B cell (primary cell): Measurements from ENCODE around the gene AAK1.

ENCODE experiments used
- EZH2 ChIP-seq: IDR thresholded peaks from 2 replicates; pipeline ENCODE4 v1.6.1; 2012; ENCODE audit warnings: borderline replicate concordance, low read depth, mild to moderate bottlenecking, moderate library complexity, low read length; ENCODE audit not compliant: insufficient read depth, poor library complexity, severe bottlenecking
- TF ChIP-seq, protein P1 (sequence below): fragments of 200-600 bp; IDR thresholded peaks from one replicate; pipeline ENCODE4 v1.8.0; 2022; ENCODE audit warnings: antibody characterized with exemption, mild to moderate bottlenecking

DNA sequence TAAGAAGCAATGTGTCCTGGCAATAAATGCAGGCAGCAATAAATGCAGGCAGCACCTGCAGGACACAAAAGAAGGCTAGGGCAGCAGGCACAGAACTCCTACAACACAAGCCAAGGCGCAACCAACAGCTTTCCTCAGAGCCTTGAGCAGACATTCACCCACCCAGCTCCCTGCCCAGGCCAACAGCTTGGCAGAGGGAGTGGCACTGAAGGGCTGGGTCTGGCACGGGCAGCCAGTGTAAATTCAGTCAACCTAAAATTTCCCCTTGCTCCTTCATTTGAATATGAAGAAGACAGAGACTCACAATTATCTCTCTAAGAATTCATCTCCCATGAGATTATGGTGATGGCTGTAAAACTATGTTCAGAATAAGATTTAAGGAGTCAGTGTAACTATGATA lies 35.4 kb downstream of the AAK1 start:
- TF ChIP-seq, protein P1, sequence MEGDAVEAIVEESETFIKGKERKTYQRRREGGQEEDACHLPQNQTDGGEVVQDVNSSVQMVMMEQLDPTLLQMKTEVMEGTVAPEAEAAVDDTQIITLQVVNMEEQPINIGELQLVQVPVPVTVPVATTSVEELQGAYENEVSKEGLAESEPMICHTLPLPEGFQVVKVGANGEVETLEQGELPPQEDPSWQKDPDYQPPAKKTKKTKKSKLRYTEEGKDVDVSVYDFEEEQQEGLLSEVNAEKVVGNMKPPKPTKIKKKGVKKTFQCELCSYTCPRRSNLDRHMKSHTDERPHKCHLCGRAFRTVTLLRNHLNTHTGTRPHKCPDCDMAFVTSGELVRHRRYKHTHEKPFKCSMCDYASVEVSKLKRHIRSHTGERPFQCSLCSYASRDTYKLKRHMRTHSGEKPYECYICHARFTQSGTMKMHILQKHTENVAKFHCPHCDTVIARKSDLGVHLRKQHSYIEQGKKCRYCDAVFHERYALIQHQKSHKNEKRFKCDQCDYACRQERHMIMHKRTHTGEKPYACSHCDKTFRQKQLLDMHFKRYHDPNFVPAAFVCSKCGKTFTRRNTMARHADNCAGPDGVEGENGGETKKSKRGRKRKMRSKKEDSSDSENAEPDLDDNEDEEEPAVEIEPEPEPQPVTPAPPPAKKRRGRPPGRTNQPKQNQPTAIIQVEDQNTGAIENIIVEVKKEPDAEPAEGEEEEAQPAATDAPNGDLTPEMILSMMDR = no peak
- no peak for TF ChIP-seq EZH2
